ENCODE results near the gene CFLAR.

CFLAR gene

GRCh38 chr2:201118121-201118960 lies 2.4 kb downstream of the CFLAR start (continued):
- TF ChIP-seq ZNF366 (tag by site-specific recombination; conservative IDR thresholded peaks at IDR 0.05): peak; percentile 62; the same call in 1 of the 2 replicates
- TF ChIP-seq ZBTB49 (tag by site-specific recombination; IDR thresholded peaks at IDR 0.05; ENCODE audit: low read depth): no peak

- Histone ChIP-seq H3K4me1 (ENCODE audit: control insufficient read depth, insufficient read depth, low read length) (peaks cover 5% of the 10 kb centered on the region; the same call in 1 of the 2 replicates), H3K4me3 (ENCODE audit: low read depth, low read length) (peak overlapping the region; percentile 40), H3K27ac (ENCODE audit: extremely low read depth, low read depth, low read length) (peak overlapping the region; percentile 95), H3K36me3 (ENCODE audit: control insufficient read depth in 2 of 2, insufficient read depth in 1 of 2, low read length in 2 of 2) (no peaks in the 10 kb centered on the region), H3K9me3 (ENCODE audit: control insufficient read depth, insufficient read depth, low read depth, low read length) (no peaks in the 10 kb centered on the region)
- ChIA-PET POLR2A (interaction anchor here (0.7 to 1.5 kb wide), 6 partner anchors 8 to 255 kb away, joined by 3 to 4 read pairs (median 3); partner anchors contain the start of genes CLK1, NIF3L1 and PPIL3), CTCF (interaction anchor here (0.6 to 4.1 kb wide), 5 partner anchors 39 to 413 kb away, joined by 3 to 25 read pairs (median 10); no protein-coding TSS in a partner anchor)
- TF ChIP-seq SCRT2 (tag by site-specific recombination; IDR thresholded peaks at IDR 0.05) (peak; percentile 7; the same call in 1 of the 2 replicates), ZFP3 (tag by site-specific recombination; IDR thresholded peaks at IDR 0.05; ENCODE audit: low read depth) (no peak), ZBTB48 (tag by site-specific recombination; IDR thresholded peaks at IDR 0.05) (no peak), PRDM6 (tag by site-specific recombination; IDR thresholded peaks at IDR 0.05) (peak; percentile 35; the same call in 1 of the 2 replicates), ZXDB (tag by site-specific recombination; IDR thresholded peaks at IDR 0.05) (0 out of 2 replicates have a peak, but pooled peaks have one; percentile 10), PRDM1 (tag by site-specific recombination; IDR thresholded peaks at IDR 0.05) (peak; percentile 56; the same call in 1 of the 2 replicates), ZNF514 (tag by site-specific recombination; IDR thresholded peaks at IDR 0.05) (no peak), SCRT1 (tag by site-specific recombination; IDR thresholded peaks at IDR 0.05; ENCODE audit: borderline replicate concordance) (0 out of 2 replicates have a peak, but pooled peaks have one; percentile 8), ZBTB6 (tag by site-specific recombination; IDR thresholded peaks at IDR 0.05) (0 out of 2 replicates have a peak, but pooled peaks have one; percentile 26), SALL2 (tag by site-specific recombination; IDR thresholded peaks at IDR 0.05; ENCODE audit: borderline replicate concordance) (no peak), ZBTB20 (tag by site-specific recombination; IDR thresholded peaks at IDR 0.05) (peak; percentile 15; the same call in 1 of the 2 replicates)
Observed at GRCh38 chr2:201118961-201119854, 3.2 kb downstream of the CFLAR start.

- POLR2A ChIA-PET: interaction anchor here (0.6 to 1.3 kb wide), 2 partner anchors 10 to 19 kb away, joined by 3 to 4 read pairs; no protein-coding TSS in a partner anchor
- CTCF ChIA-PET: interaction anchor here (0.6 to 1.5 kb wide), 7 partner anchors 27 to 1437 kb away, joined by 3 to 4 read pairs (median 4); no protein-coding TSS in a partner anchor
- H3K9me3 ChIP-seq (ENCODE audit: control insufficient read depth, insufficient read depth, low read depth, low read length): no peaks in the 10 kb centered on the region
- H3K4me3 ChIP-seq (ENCODE audit: low read depth, low read length): no peak overlapping the region
- H3K4me1 ChIP-seq (ENCODE audit: control insufficient read depth, insufficient read depth, low read length): peaks cover 20% of the 10 kb centered on the region
- H3K36me3 ChIP-seq (ENCODE audit: control insufficient read depth in 2 of 2, insufficient read depth in 1 of 2, low read length in 2 of 2): no peaks in the 10 kb centered on the region
- no peak overlapping the region for H3K27ac ChIP-seq (ENCODE audit: extremely low read depth, low read depth, low read length)
- no peak for TF ChIP-seq ZSCAN5A (tag by site-specific recombination; IDR thresholded peaks at IDR 0.05)
- TF ChIP-seq ZNF580 (tag by site-specific recombination; IDR thresholded peaks at IDR 0.05): no peak
- TF ChIP-seq AEBP2 (tag by site-specific recombination; IDR thresholded peaks at IDR 0.05; ENCODE audit: borderline replicate concordance): no peak
- TF ChIP-seq ZNF488 (tag by site-specific recombination; IDR thresholded peaks at IDR 0.05): no peak
Observed at GRCh38 chr2:201122276-201122675, 6.3 kb downstream of the CFLAR start.

Measured in HEK293 (cell line).